ENCODE data around the gene ATP11A.

DNA sequence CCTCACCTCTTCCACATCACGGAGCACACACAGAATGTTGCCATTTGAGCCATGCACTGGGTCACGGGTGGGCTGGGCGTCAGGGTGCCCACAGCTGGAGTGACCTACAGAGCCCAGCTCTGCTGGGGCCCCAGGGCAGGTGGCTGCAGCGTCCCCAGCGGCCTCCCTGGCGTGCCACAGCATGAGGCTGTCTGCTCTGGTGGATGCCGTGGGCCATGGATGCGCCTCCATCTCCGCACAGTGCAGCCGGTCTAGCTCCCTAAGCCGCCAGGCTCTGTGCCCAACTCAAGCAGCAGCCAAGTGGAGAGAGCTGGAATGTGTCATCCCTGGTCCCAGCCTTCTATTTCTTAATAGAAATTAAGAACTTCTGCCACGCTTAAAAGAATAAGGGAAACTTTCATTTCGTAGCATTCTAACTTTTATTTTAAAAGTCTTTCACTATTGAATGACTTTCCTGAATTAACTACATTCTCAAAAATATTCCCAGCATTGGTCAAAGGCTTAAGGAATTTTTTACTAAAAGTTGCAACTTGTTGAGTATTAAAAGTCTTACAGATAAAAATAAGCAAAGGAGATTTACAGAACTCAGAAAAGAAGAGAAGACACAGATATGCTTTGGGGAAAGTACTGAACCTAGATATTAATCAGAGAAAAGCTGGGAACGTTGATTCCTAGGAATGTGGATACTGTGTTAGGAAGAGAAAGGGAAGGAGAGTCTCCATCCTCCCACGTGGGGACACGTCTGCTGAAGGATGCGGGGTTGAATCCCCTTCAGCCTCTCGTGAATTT is 59.3 kb downstream of the ATP11A start:
- TF ChIP-seq CTCF (IDR thresholded peaks at IDR 0.05): no peak
- TF ChIP-seq POLR2A (IDR thresholded peaks at IDR 0.05): no peak

All from thyroid gland (tissue), 4 donors.